IPS-15b (cell line): ENCODE measurements around the gene DPYSL3.

ENCODE experiments used
- H3K27me3 ChIP-seq: one replicate; pipeline ENCODE4 v1.6.1; 2013; ENCODE audit warnings: low read length; ENCODE audit not compliant: control insufficient read depth, insufficient read depth
- H3K36me3 ChIP-seq: one replicate; pipeline ENCODE4 v1.6.1; 2013; ENCODE audit warnings: low read length; ENCODE audit not compliant: control insufficient read depth, insufficient read depth
- H3K4me1 ChIP-seq: one replicate; pipeline ENCODE4 v1.6.1; 2013; ENCODE audit warnings: mild to moderate bottlenecking, low read length; ENCODE audit not compliant: control insufficient read depth, insufficient read depth
- H3K4me3 ChIP-seq: one replicate; pipeline ENCODE4 v1.5.1; 2013; ENCODE audit warnings: low read depth, low read length
- H3K9ac ChIP-seq: one replicate; pipeline ENCODE4 v1.6.1; 2013; ENCODE audit warnings: low read depth, mild to moderate bottlenecking, low read length
- H3K9me3 ChIP-seq: one replicate; pipeline ENCODE4 v1.6.1; 2013; ENCODE audit warnings: mild to moderate bottlenecking, low read length; ENCODE audit not compliant: control insufficient read depth, insufficient read depth

The DPYSL3 gene

GRCh38 chr5:147466360-147466980, 43.4 kb downstream of the DPYSL3 start:
- no peak overlapping the region for H3K9ac ChIP-seq
- no peak overlapping the region for H3K4me3 ChIP-seq
- H3K4me1 ChIP-seq, result peaks cover 23% of the 10 kb centered on the region
- no peaks in the 10 kb centered on the region for H3K36me3 ChIP-seq
- H3K27me3 ChIP-seq, result no peaks in the 10 kb centered on the region
- H3K9me3 ChIP-seq, result no peaks in the 10 kb centered on the region

DNA sequence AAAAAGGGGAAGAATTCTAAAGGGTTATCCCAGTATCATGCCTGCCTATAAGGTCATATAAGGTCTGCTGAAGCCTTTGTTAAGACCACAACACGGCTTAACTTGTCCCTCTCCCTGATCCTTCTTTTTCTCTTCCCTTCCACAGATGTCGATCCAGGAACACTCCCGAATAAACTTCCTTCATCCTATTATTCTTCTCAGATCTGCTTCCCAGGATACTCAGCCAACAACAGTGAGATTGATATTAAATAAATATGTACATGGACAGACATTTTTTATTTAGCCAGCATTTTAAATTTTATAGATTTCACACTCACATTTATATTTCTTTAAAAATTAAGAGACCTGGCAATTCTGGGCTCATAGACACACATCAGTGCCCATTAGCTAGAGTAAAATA, 44.1 kb downstream of the DPYSL3 start:
- no peak overlapping the region for H3K4me3 ChIP-seq
- H3K36me3 ChIP-seq, result no peaks in the 10 kb centered on the region
- no peaks in the 10 kb centered on the region for H3K9me3 ChIP-seq
- H3K9ac ChIP-seq, result no peak overlapping the region
- H3K4me1 ChIP-seq, result peaks cover 21% of the 10 kb centered on the region
- no peaks in the 10 kb centered on the region for H3K27me3 ChIP-seq

GRCh38 chr5:147464211-147464610, 45.7 kb downstream of the DPYSL3 start:
- Histone ChIP-seq H3K4me1 (peaks cover 20% of the 10 kb centered on the region), H3K36me3 (no peaks in the 10 kb centered on the region), H3K27me3 (no peaks in the 10 kb centered on the region), H3K9me3 (no peaks in the 10 kb centered on the region), H3K9ac (no peak overlapping the region), H3K4me3 (no peak overlapping the region)

- Histone ChIP-seq H3K36me3 (no peaks in the 10 kb centered on the region), H3K9ac (no peak overlapping the region), H3K4me3 (no peak overlapping the region), H3K9me3 (no peaks in the 10 kb centered on the region), H3K4me1 (peaks cover 3% of the 10 kb centered on the region), H3K27me3 (no peaks in the 10 kb centered on the region)
Observed at GRCh38 chr5:147461915-147462314, 48.0 kb downstream of the DPYSL3 start.

DNA sequence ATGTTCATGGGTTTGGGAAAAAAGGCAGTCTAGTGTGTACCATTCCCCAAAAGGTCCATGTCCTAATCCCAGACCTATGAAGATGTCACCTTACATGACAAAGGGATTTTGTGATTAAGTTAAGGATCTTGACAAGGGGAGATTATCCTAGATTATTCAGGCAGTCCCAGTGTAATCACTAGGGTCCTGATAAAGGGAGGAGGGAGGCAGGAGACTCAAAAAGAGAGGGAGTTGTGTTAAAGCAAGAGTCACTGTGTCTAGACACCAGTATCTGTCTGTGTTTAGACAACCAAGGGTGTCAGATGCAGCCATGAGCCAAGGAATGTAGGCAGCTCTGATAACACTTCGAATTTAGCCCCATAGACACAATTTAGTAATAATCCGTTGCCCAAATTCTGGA, 49.5 kb downstream of the DPYSL3 start:
- Histone ChIP-seq H3K36me3 (no peaks in the 10 kb centered on the region), H3K4me1 (peaks cover 13% of the 10 kb centered on the region), H3K4me3 (no peak overlapping the region), H3K9me3 (no peaks in the 10 kb centered on the region), H3K9ac (no peak overlapping the region), H3K27me3 (no peaks in the 10 kb centered on the region)

- Histone ChIP-seq H3K4me3 (no peak overlapping the region), H3K9me3 (no peaks in the 10 kb centered on the region), H3K36me3 (no peaks in the 10 kb centered on the region), H3K4me1 (peaks cover 13% of the 10 kb centered on the region), H3K9ac (no peak overlapping the region), H3K27me3 (no peaks in the 10 kb centered on the region)
Observed at GRCh38 chr5:147458581-147458980, 51.3 kb downstream of the DPYSL3 start.

DNA sequence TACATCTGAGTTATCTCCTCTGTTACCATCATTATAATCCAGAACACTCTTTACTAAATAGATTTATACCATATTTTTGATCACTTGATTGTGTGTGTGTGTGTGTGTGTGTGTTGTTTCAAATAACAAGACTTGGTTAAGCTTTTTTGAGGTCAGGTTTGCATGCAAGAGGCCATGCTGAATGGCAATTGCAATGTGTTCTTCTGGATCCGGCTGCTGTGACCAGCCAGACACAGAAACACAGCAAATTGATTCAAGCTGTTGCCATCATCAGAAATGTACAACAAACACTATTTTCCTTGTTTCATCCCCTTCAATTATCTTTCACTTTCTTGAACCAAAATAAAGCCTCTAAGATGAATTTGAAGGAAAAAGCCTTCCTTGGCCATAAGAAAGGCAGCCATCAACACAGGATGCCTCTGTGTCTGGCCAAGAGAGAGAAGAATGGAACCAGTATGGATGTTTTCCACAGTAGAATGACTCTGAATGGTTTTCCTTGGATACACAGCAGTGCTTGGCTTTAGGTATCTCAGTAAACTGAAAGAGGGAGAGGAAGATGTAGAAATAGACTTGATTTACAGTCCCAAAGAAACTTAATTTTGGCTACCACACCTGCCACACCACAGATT, 53.9 kb downstream of the DPYSL3 start:
- Histone ChIP-seq H3K9me3 (no peaks in the 10 kb centered on the region), H3K36me3 (no peaks in the 10 kb centered on the region), H3K4me3 (no peak overlapping the region), H3K4me1 (peaks cover 18% of the 10 kb centered on the region), H3K9ac (no peak overlapping the region), H3K27me3 (no peaks in the 10 kb centered on the region)

- no peak overlapping the region for H3K9ac ChIP-seq
- H3K4me3 ChIP-seq, result peak overlapping the region; percentile 89
Observed at GRCh38 chr5:147454996-147455677, 54.7 kb downstream of the DPYSL3 start.

GRCh38 chr5:147453875-147454814, 55.7 kb downstream of the DPYSL3 start:
- Histone ChIP-seq H3K9me3 (no peaks in the 10 kb centered on the region), H3K4me1 (peaks cover 31% of the 10 kb centered on the region), H3K9ac (peak overlapping the region; percentile 82), H3K27me3 (no peaks in the 10 kb centered on the region), H3K4me3 (peak overlapping the region; percentile 89), H3K36me3 (no peaks in the 10 kb centered on the region)

More at GRCh38 chr5:147454996-147455677, 54.7 kb downstream of the DPYSL3 start:
- no peaks in the 10 kb centered on the region for H3K27me3 ChIP-seq
- H3K4me1 ChIP-seq, result peaks cover 22% of the 10 kb centered on the region
- H3K9me3 ChIP-seq, result no peaks in the 10 kb centered on the region
- H3K36me3 ChIP-seq, result no peaks in the 10 kb centered on the region

DNA sequence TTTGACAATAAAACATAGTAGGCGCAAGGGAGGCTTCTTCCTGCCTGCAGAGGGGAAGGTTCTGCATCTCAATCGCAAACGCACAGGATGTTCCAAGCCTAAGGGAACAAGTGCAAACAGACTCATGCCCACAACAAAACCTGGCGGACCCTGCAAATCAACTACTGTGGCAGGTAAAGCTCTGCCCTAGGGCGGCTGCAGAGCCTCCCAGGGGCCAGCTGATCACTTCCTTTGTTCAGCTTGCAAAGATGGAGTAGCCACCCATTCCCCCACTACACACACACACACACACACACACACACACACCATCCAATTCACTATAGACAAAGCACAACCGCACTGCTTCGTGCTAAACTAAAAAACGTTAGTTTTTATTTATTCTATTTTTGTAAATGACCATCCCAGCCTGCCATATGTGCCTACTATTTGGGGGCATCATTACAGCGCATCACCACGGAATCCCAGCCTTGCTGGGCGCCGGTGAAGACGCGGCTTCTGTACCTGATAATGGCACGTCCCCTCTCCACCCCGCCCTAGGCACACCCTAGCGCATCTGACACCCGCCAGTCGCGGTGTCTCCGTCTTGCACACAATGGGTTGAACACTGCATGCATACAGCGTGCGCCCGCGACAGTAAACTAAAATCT, 57.6 kb downstream of the DPYSL3 start:
- Histone ChIP-seq H3K9ac (peak overlapping the region; percentile 14), H3K4me3 (peak overlapping the region; percentile 89)

DNA sequence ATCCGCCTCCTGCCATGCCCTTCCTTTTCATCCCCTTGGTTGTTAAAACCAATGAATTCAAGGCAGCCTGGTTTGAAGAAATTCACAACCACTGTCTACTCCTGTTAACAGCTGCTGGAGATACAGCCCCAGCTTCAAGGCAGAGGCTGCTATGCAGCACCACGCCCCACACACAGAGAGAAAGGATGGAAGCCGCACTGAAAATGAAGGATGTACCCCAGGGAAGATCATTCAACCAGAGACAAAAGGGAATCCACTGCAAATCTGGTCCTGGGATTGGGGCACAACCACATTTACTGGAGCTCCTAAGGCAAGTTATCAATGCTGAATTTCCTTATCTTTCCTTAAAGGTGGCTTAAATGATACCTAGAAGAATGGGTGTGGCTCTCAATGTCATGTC, 58.7 kb downstream of the DPYSL3 start:
- H3K36me3 ChIP-seq, result peaks cover 5% of the 10 kb centered on the region
- peak overlapping the region; percentile 89 for H3K4me3 ChIP-seq
- no peaks in the 10 kb centered on the region for H3K9me3 ChIP-seq
- H3K27me3 ChIP-seq, result no peaks in the 10 kb centered on the region
- H3K9ac ChIP-seq, result no peak overlapping the region
- peaks cover 47% of the 10 kb centered on the region for H3K4me1 ChIP-seq

More for the DNA sequence above, 57.6 kb downstream of the DPYSL3 start:
- no peaks in the 10 kb centered on the region for H3K36me3 ChIP-seq
- H3K4me1 ChIP-seq, result peaks cover 45% of the 10 kb centered on the region
- no peaks in the 10 kb centered on the region for H3K27me3 ChIP-seq
- H3K9me3 ChIP-seq, result no peaks in the 10 kb centered on the region
